Cortex of kidney (tissue), 1 donor: ENCODE results near the gene RARA.
"Not testable (repeated sequence)": the region's sequence is repeated elsewhere in the genome, so short reads cannot be mapped to it uniquely, and the experiment has no call there.

Source experiments
- DNase-seq: peaks from one replicate; lab custom pipeline; 2025; lab: John Stamatoyannopoulos, UW

The RARA gene

GRCh38 chr17:40358323-40359038, 49.5 kb downstream of the RARA start:
- DNase-seq: no peak

GRCh38 chr17:40360091-40360490, 51.1 kb downstream of the RARA start:
- no peak for DNase-seq

GRCh38 chr17:40361063-40361924, 52.3 kb downstream of the RARA start:
- DNase-seq: no peak

- no peak for DNase-seq
Measured at GRCh38 chr17:40361925-40362695, 53.1 kb downstream of the RARA start.

- no peak for DNase-seq
Measured at GRCh38 chr17:40362696-40363110, 53.7 kb downstream of the RARA start.

GRCh38 chr17:40363111-40363827, 54.3 kb downstream of the RARA start:
- no peak for DNase-seq

- no peak for DNase-seq
Measured at GRCh38 chr17:40364121-40364861, 55.3 kb downstream of the RARA start, which contains the start of gene GJD3. Gene GJD3 (minus strand): TSS chr17:40364737. CDS start chr17:40363815, 922 bp downstream.

GRCh38 chr17:40364906-40365305, 55.9 kb downstream of the RARA start:
- DNase-seq: no peak

- no peak for DNase-seq
Measured at GRCh38 chr17:40366076-40366860, 57.3 kb downstream of the RARA start.

- no peak for DNase-seq
Measured at GRCh38 chr17:40366861-40367518, 58.0 kb downstream of the RARA start.

- DNase-seq: not testable (repeated sequence)
Measured at GRCh38 chr17:40367728-40368127, 58.7 kb downstream of the RARA start.

GRCh38 chr17:40369923-40370322, 60.9 kb downstream of the RARA start:
- no peak for DNase-seq

GRCh38 chr17:40371261-40371929, 62.4 kb downstream of the RARA start:
- no peak for DNase-seq

- no peak for DNase-seq
Measured at GRCh38 chr17:40372031-40372430, 63.1 kb downstream of the RARA start.

- not testable (repeated sequence) for DNase-seq
Measured at GRCh38 chr17:40372644-40373043, 63.7 kb downstream of the RARA start.

- DNase-seq: no peak
Measured at GRCh38 chr17:40373324-40373723, 64.3 kb downstream of the RARA start.

GRCh38 chr17:40373999-40374398, 65.0 kb downstream of the RARA start:
- no peak for DNase-seq

GRCh38 chr17:40374821-40375498, 66.0 kb downstream of the RARA start:
- no peak for DNase-seq
